ENCODE results near the gene NOL6.

- TF ChIP-seq CTCF (IDR thresholded peaks at IDR 0.05) = no peak
- no peak for TF ChIP-seq POLR2A (IDR thresholded peaks at IDR 0.05)
Observed at GRCh38 chr9:33436445-33436844, 37.3 kb downstream of the NOL6 start.
